Right atrium auricular region (tissue), 2 donors: ENCODE data around the gene BCL2. TPM values are rescaled to one million over a fixed set of nuclear protein-coding genes. Genes with fewer than 3 reads are reported as not detected.

Experiments
- DNase-seq: peaks from one replicate; pipeline ENCODE4 v3.0.0-alpha.2; 2019; ENCODE audit warnings: low spot score
- H3K27ac ChIP-seq, 2 donors: fragments of 200-600 bp; sonication (generic); 1 replicate in 1 of 2; 2 replicates in 1 of 2; pipeline ENCODE4 v1.5.1; 2016 to 2019
- H3K27me3 ChIP-seq, 2 donors: fragments of 200-600 bp; sonication (generic); one replicate each; pipeline versions ENCODE4 v1.5.1 to v1.6.0; 2017 to 2019
- H3K36me3 ChIP-seq: fragments of 200-600 bp; sonication (generic); one replicate; pipeline ENCODE4 v1.5.1; 2016
- H3K4me1 ChIP-seq, 2 donors: fragments of 200-600 bp; sonication (generic); one replicate each; pipeline versions ENCODE4 v1.5.1 to v1.6.0; 2017 to 2019
- H3K4me3 ChIP-seq, 2 donors: fragments of 200-600 bp; sonication (generic); 1 replicate in 1 of 2; 2 replicates in 1 of 2; pipeline ENCODE4 v1.5.1; 2017 to 2019; ENCODE audit warnings: mild to moderate bottlenecking in 1 of 2, moderate library complexity in 1 of 2
- H3K9me3 ChIP-seq, 2 donors: fragments of 200-600 bp; sonication (generic); one replicate each; pipeline ENCODE4 v1.5.1; 2019
- total RNA-seq, 2 donors: library from RNA; depleted of rRNA; stranded (reverse); fragments of >200 nt; gene quantifications; one replicate each; pipeline ENCODE4 v1.1.0, GENCODE V29; 2016
- TF ChIP-seq, protein P1 (sequence below), 2 donors: fragments of 200-600 bp; sonication (generic); IDR thresholded peaks; one replicate each; pipeline ENCODE4 v1.5.1; 2019; ENCODE audit warnings: antibody characterized with exemption in 2 of 2

Gene BCL2
- total RNA-seq, 2 donors from 2014 or later: 6.5 to 8.0 TPM

DNA sequence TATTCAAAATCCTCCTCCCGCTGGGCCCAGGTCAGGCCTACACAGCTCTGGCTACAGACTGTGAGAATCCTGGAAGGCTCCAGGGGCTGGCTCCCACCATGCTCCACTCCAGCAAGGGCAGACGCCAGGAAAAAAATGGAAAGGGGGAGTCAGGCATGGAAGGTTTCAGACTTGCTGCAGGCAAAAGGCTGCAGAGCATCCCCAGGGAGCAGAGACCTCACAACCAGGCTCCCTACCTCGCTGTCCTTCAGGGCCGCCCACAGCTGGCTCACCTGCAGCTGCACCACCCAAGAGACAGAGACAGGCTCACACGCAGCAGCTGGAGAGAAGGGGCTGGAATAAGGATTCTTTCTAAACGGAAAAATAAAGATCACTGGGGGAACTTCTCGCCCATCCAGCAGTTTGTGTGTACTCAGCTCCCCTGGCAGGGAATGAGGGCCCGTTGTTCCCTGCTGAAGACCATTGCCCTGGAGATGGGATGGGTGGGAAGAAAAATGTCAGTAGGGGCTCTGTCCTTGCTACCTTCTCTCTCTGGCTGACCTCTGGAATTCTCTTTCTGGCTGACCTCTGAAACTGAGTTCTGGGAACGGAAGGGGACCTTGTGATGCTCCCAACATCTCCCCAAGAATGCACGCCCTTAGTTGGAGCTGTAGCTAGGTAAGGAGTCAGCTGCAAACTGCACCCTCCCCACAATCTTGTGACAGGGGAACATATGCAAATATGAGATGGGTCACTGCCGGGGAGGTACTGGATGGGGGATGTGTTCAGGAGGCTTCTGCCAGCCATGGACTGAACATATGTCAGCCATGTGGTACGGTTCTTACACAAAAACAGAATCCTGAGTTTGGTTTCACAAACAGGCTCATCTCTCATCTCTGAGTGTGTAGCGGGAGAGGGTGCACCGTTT lies 34.5 kb downstream of the BCL2 start:
- Histone ChIP-seq H3K36me3 (no peaks in the 10 kb centered on the region), H3K9me3 (no peaks in the 10 kb centered on the region), H3K27me3 (no peaks in the 10 kb centered on the region), H3K27ac (no peak overlapping the region), H3K4me3 (no peak overlapping the region), H3K4me1 (no peaks in the 10 kb centered on the region)
- no peak for DNase-seq
- TF ChIP-seq, protein P1, sequence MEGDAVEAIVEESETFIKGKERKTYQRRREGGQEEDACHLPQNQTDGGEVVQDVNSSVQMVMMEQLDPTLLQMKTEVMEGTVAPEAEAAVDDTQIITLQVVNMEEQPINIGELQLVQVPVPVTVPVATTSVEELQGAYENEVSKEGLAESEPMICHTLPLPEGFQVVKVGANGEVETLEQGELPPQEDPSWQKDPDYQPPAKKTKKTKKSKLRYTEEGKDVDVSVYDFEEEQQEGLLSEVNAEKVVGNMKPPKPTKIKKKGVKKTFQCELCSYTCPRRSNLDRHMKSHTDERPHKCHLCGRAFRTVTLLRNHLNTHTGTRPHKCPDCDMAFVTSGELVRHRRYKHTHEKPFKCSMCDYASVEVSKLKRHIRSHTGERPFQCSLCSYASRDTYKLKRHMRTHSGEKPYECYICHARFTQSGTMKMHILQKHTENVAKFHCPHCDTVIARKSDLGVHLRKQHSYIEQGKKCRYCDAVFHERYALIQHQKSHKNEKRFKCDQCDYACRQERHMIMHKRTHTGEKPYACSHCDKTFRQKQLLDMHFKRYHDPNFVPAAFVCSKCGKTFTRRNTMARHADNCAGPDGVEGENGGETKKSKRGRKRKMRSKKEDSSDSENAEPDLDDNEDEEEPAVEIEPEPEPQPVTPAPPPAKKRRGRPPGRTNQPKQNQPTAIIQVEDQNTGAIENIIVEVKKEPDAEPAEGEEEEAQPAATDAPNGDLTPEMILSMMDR (IDR thresholded peaks at IDR 0.05): no peak

DNA sequence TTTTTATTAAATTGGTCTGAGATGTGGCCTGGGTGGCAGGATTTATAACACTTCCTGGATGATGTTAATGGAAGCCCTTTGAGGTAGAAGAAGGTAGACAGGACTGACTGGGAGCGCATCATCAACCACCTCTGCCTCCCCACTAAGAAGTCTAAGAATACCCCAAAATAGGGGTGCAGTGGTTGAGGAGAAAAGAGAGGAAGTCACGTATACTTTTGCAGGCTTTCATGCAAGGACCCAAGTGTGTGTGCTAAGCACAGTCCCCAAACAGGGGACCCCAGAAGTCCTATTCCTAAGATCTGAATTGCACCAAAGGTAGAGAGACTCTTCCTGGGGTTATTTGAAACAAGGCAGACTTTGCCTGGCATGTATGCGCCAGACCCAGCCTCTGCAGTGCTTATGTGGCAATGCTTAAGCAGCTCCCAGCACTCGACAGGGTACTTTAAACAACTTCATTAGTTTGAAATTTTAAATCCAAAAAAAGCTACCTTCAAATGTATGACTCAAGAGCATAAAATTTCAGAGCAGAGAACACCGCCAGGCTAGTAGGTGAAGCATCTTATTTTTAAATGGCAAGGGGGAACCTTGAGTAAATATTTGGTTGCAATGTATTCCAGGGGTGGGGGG lies 35.3 kb downstream of the BCL2 start:
- DNase-seq: no peak
- TF ChIP-seq, protein P1 (IDR thresholded peaks at IDR 0.05): no peak
- Histone ChIP-seq H3K27me3 (no peaks in the 10 kb centered on the region), H3K27ac (no peak overlapping the region), H3K4me3 (no peak overlapping the region), H3K9me3 (no peaks in the 10 kb centered on the region), H3K4me1 (no peaks in the 10 kb centered on the region), H3K36me3 (no peaks in the 10 kb centered on the region)

DNA sequence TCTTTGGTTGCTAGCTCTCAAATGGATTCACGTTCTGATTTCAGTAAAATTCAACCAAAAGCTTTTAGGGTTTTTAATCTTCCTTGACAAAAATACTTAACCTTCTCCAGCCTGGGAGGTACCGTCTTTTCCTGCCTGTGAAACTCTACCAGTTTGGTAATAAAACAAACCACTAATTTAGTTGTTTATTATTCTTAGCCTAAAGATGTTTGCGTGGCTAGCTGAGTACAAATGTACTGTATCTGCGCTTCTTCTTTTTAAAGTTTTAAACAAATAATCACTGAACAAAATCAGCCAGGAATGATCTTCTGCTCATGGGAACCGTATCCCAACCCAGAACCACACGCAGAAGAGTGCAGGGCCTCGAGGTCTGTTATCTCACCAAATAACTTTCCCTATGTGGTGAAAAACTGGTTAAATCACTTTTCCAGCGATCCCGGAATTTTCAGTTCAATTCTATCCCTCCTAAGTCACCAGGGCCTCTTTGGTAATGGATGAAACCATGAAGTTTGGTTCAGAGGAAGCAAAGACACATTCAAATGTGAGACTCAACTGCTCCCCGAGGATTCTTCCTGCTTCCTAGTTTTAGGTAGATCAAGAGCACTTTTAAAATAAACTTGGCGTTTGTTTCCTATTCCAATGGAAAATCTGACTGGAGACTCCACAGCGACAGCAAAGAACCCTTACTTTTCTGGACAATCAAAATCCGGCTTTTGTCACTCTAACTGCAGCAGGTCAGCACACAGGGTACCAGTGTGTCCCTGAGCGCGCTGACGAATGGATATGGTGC lies 36.1 kb downstream of the BCL2 start:
- Histone ChIP-seq H3K9me3 (no peaks in the 10 kb centered on the region), H3K36me3 (no peaks in the 10 kb centered on the region), H3K4me3 (no peak overlapping the region), H3K27ac (no peak overlapping the region), H3K4me1 (no peaks in the 10 kb centered on the region), H3K27me3 (no peaks in the 10 kb centered on the region)
- TF ChIP-seq, protein P1 (IDR thresholded peaks at IDR 0.05): no peak
- no peak for DNase-seq

DNA sequence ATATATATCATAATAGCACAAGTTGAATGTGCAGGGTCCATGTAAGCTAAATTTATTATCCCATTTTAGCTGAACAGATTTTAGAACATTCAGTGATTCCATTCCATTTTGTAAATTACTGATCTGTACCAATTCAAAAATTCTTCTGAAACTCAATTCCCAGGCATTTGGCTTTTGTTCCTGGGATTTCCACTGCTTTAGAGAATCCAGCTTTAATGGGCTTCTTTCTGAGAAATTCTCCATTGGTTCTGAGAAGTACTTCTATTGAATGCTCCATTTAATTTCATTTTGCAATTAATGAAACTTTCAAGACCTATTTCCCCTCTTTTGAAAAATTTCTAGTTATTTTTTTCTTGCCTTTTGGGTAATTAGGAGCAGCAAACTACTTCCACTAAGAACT lies 36.8 kb downstream of the BCL2 start:
- no peaks in the 10 kb centered on the region for H3K27me3 ChIP-seq
- H3K36me3 ChIP-seq: no peaks in the 10 kb centered on the region
- TF ChIP-seq, protein P1 (IDR thresholded peaks at IDR 0.05): no peak
- DNase-seq: no peak
- H3K4me1 ChIP-seq: no peaks in the 10 kb centered on the region
- no peak overlapping the region for H3K4me3 ChIP-seq
- no peaks in the 10 kb centered on the region for H3K9me3 ChIP-seq
- no peak overlapping the region for H3K27ac ChIP-seq

DNA sequence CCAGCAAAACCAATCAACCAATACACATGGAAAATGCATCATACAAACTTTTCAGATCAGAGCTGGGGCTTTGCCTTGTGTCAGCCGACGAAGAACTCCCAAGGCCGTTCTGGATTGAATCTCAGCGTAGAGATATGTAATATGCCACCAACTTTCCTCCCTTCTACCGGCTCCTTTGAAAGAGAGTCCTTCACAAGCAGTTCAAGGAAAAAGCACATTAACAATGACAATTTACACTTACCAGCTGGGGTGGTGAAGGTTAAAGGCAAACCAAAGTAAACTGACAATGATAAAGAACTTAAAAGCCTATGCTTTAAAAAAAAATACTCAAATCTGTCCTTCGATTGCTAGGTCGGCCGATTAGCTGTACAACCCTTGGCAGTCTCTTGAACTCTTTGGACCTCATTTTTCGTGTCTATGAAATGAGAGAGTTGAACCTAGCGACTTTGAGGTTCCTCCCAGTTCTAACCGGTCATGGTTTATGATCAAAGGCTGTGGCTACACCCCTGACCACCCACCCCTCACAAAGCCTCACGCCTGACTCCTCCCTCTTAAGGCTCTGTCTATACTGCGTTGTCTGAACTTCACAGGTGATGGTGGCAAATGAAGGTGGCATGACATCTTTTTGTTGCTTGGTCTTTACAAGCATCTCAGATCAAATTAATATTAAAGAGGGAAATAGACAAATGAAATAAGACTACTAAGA lies 46.2 kb downstream of the BCL2 start:
- peaks cover 0 to 10% of the 10 kb centered on the region in 2 donors for H3K4me1 ChIP-seq
- no peak overlapping the region for H3K27ac ChIP-seq
- H3K4me3 ChIP-seq: no peak overlapping the region
- no peak for DNase-seq
- TF ChIP-seq, protein P1 (IDR thresholded peaks at IDR 0.05): no peak
- H3K36me3 ChIP-seq: no peaks in the 10 kb centered on the region
- no peaks in the 10 kb centered on the region for H3K27me3 ChIP-seq
- no peaks in the 10 kb centered on the region for H3K9me3 ChIP-seq
